Measurements from ENCODE around the gene CSTF1.

DNA sequence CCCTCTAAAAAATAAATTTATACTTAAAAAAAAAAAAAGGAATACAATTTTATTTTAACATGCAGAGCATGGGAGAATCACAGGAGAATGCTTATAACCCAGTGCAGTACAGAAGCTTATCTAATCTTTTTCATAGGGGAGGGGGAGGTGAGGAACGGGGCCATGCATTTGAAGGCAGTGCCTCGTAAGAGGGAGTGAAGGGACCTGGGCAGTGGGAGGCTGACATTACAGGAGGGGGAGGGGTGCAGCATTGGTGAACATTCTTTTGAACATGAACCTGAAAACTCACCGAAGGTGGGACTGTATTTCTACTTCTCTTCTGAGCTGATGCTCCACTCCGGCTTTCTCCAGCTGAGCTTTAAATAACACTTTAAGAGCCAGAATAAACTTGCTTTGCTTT, 9.7 kb upstream of the CSTF1 start:
- TF ChIP-seq TAF1 (IDR thresholded peaks at IDR 0.05; ENCODE audit: low read depth, low read length) (no peak), PAX5 (IDR thresholded peaks at IDR 0.05; ENCODE audit: insufficient read depth, low read length, severe bottlenecking) (no peak), POLR2AphosphoS5 (IDR thresholded peaks at IDR 0.05; ENCODE audit: low read depth, low read length) (no peak)
